ENCODE data around the gene UMOD. TPM values are rescaled to one million over a fixed set of nuclear protein-coding genes. Genes with fewer than 3 reads are reported as not detected.

Gene UMOD
- total RNA-seq, 2 donors from 2014 or later = 12.7 to 31.3 TPM

- Histone ChIP-seq H3K4me1 (no peaks in the 10 kb centered on the region), H3K4me3 (no peak overlapping the region), H3K27ac (no peak overlapping the region), H3K36me3 (replicated peaks in 1 of 2; ENCODE audit: insufficient read depth in 1 of 2, low read depth in 2 of 2) (no peaks in the 10 kb centered on the region), H3K27me3 (no peaks in the 10 kb centered on the region), H3K9me3 (no peaks in the 10 kb centered on the region)
- TF ChIP-seq CTCF (IDR thresholded peaks at IDR 0.05) = no peak
- no peak for TF ChIP-seq POLR2A (IDR thresholded peaks at IDR 0.05)
- DNase-seq (no peak), ATAC-seq (no peak)
- intact Hi-C loops (cut with DNase I) = no loop called here
- WGBS, 2 donors = 72 to 73% methylated on average over 3 of the region's 3 CpGs
Observed at GRCh38 chr16:20289571-20289970, 62.9 kb downstream of the UMOD start.

- Histone ChIP-seq H3K4me1 (no peaks in the 10 kb centered on the region), H3K4me3 (no peak overlapping the region), H3K36me3 (replicated peaks in 1 of 2; ENCODE audit: insufficient read depth in 1 of 2, low read depth in 2 of 2) (no peaks in the 10 kb centered on the region), H3K27ac (no peak overlapping the region), H3K9me3 (no peaks in the 10 kb centered on the region), H3K27me3 (no peaks in the 10 kb centered on the region)
- intact Hi-C loops (cut with DNase I) = no loop called here
- DNase-seq = no peak
- TF ChIP-seq POLR2A (IDR thresholded peaks at IDR 0.05) (no peak), CTCF (IDR thresholded peaks at IDR 0.05) (no peak)
- WGBS, 2 donors = 43 to 54% methylated on average over 6 of the region's 6 CpGs
- ATAC-seq = no peak
Observed at GRCh38 chr16:20285993-20286499, 66.5 kb downstream of the UMOD start.

Other genes with a start within 250 kb of the UMOD start
- over 10,000 TPM; 12,053 to 14,662 TPM for gene GP2, start 25.2 kb downstream of the UMOD start, total RNA-seq
- gene PDILT, start 52.0 kb upstream of the UMOD start, total RNA-seq = not detected
- gene ACSM5, start 56.8 kb upstream of the UMOD start, total RNA-seq = 10 to 100 TPM in 1 of 2 donors, 1 to 10 TPM in 1; 2.3 to 11.5 TPM
- gene ACSM2A, start 98.8 kb upstream of the UMOD start, total RNA-seq = not detected
- 1 to 10 TPM; 1.3 to 2.3 TPM for gene ACSM2B, start 223.7 kb upstream of the UMOD start, total RNA-seq